GM23248 (cell line): ENCODE measurements around the gene DAB1. TPM values are rescaled to one million over a fixed set of nuclear protein-coding genes. Genes with fewer than 3 reads are reported as not detected.

ENCODE experiments used
- DNase-seq: peaks from one replicate; pipeline ENCODE4 v3.0.0-alpha.2; 2015
- H2AFZ ChIP-seq: fragments of 200-600 bp; sonication (generic); 2 replicates; pipeline ENCODE4 v1.6.1; 2016; ENCODE audit warnings: antibody characterized with exemption
- H3F3A ChIP-seq: fragments of 200-600 bp; sonication (generic); 2 replicates; pipeline ENCODE4 v1.6.1; 2016; ENCODE audit warnings: mild to moderate bottlenecking, antibody characterized with exemption, mixed run types; ENCODE audit not compliant: insufficient read depth
- H3K27ac ChIP-seq: fragments of 200-600 bp; sonication (generic); 2 replicates; pipeline ENCODE4 v1.5.1; 2016; ENCODE audit warnings: mild to moderate bottlenecking
- H3K27me3 ChIP-seq: fragments of 200-600 bp; sonication (generic); replicated peaks from 2 replicates; pipeline ENCODE4 v1.6.1; 2016; ENCODE audit warnings: mild to moderate bottlenecking; ENCODE audit not compliant: insufficient read depth
- H3K36me3 ChIP-seq: fragments of 200-600 bp; sonication (generic); 2 replicates; pipeline ENCODE4 v1.6.1; 2016; ENCODE audit warnings: low read depth, mild to moderate bottlenecking
- H3K4me1 ChIP-seq: fragments of 200-600 bp; sonication (generic); 2 replicates; pipeline ENCODE4 v1.6.1; 2016; ENCODE audit warnings: mild to moderate bottlenecking; ENCODE audit not compliant: insufficient read depth
- H3K4me2 ChIP-seq: fragments of 200-600 bp; sonication (generic); one replicate; pipeline ENCODE4 v1.6.1; 2016; ENCODE audit warnings: mild to moderate bottlenecking; ENCODE audit not compliant: unreplicated experiment
- H3K4me3 ChIP-seq: fragments of 200-600 bp; sonication (generic); 2 replicates; pipeline ENCODE4 v1.5.1; 2016; ENCODE audit warnings: mild to moderate bottlenecking
- H3K79me2 ChIP-seq: fragments of 200-600 bp; sonication (generic); 2 replicates; pipeline ENCODE4 v1.6.1; 2016; ENCODE audit warnings: mild to moderate bottlenecking; ENCODE audit not compliant: insufficient read depth
- H3K9ac ChIP-seq: fragments of 200-600 bp; sonication (generic); 2 replicates; pipeline ENCODE4 v1.6.1; 2016; ENCODE audit warnings: mild to moderate bottlenecking
- H3K9me2 ChIP-seq: fragments of 200-600 bp; sonication (generic); 2 replicates; pipeline ENCODE4 v1.6.1; 2016; ENCODE audit warnings: mixed run types, mild to moderate bottlenecking, moderate library complexity; ENCODE audit not compliant: insufficient read depth
- H3K9me3 ChIP-seq: fragments of 200-600 bp; sonication (generic); one replicate; pipeline ENCODE4 v1.6.1; 2017; ENCODE audit warnings: low read depth
- H4K20me1 ChIP-seq: fragments of 200-600 bp; sonication (generic); 2 replicates; pipeline ENCODE4 v1.6.0; 2016; ENCODE audit not compliant: insufficient read depth
- EZH2 ChIP-seq: fragments of 200-600 bp; sonication (generic); IDR thresholded peaks from 2 replicates; pipeline ENCODE4 v1.6.1; 2018; ENCODE audit warnings: antibody characterized with exemption, mild to moderate bottlenecking; ENCODE audit not compliant: insufficient read depth, poor library complexity, severe bottlenecking
- EZH2phosphoT487 ChIP-seq: fragments of 200-600 bp; sonication (generic); IDR thresholded peaks from 2 replicates; pipeline ENCODE4 v1.6.1; 2018; ENCODE audit warnings: antibody characterized with exemption, moderate library complexity, mild to moderate bottlenecking, low read depth; ENCODE audit not compliant: insufficient read depth
- WGBS, 2 experiments: methylation state at CpG; one replicate each; pipeline ENCODE4 v1.1.6; 2015 to 2017; ENCODE audit warnings: low lambda C conversion rate in 2 of 2, low coverage in 1 of 2; ENCODE audit errors: missing lambda C conversion rate in 2 of 2; 5-methylcytosine and 5-hydroxymethylcytosine counted together
- in situ Hi-C: fragments of 300-500 bp; cut with MboI; formaldehyde crosslinking; loops from 2 replicates; pipeline ENCODE4 v1.15.0; 2020
- polyA plus RNA-seq: library from polyadenylated mRNA; unstranded; fragments of >200 nt; fragmentation: Nextera tagmentation; extraction: Ambion mirVana; gene quantifications from 2 replicates; pipeline ENCODE4 v1.2.1, GENCODE V29; 2016
- total RNA-seq: library from RNA; depleted of rRNA; stranded (reverse); fragments of >200 nt; shearing (Covaris generic); gene quantifications from 2 replicates; pipeline ENCODE4 v1.2.3, GENCODE V29; 2014

The DAB1 gene
- total and polyA plus RNA-seq, 2 experiments from 2014 or later: 0.11 to 0.39 TPM

DNA sequence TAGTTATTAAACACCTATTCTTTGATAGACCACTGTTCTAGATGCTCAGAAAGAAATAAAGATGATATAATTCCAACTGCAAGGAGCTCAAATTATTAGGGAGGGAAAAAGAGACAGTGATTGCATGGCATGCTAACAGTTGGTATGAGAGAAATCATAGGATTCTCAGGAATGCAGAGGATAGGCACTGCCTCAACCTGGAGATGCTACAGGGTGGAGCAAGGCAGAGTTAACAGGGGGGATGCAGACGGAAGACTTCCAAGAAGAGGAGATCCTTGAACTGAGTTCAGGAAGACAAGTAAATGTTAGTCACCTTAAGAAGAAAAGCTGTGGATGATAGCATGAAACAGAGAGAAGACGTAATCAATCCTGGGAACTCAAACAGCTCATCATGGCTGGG lies 123.7 kb downstream of the DAB1 start:
- Histone ChIP-seq H3K9ac (no peak overlapping the region), H3K27me3 (no peaks in the 10 kb centered on the region), H3F3A (no peaks in the 10 kb centered on the region), H3K27ac (no peak overlapping the region), H3K9me2 (no peaks in the 10 kb centered on the region), H2AFZ (no peak overlapping the region), H3K9me3 (no peaks in the 10 kb centered on the region), H3K4me2 (no peak overlapping the region), H3K36me3 (no peaks in the 10 kb centered on the region), H3K4me3 (no peak overlapping the region), H4K20me1 (no peaks in the 10 kb centered on the region), H3K4me1 (no peaks in the 10 kb centered on the region), H3K79me2 (no peaks in the 10 kb centered on the region)
- WGBS, 2 experiments: 55 to 73% methylated on average over 2 of the region's 2 CpGs
- DNase-seq: no peak
- in situ Hi-C loops: no loop called here
- no peak for TF ChIP-seq EZH2phosphoT487
- no peak for TF ChIP-seq EZH2

DNA sequence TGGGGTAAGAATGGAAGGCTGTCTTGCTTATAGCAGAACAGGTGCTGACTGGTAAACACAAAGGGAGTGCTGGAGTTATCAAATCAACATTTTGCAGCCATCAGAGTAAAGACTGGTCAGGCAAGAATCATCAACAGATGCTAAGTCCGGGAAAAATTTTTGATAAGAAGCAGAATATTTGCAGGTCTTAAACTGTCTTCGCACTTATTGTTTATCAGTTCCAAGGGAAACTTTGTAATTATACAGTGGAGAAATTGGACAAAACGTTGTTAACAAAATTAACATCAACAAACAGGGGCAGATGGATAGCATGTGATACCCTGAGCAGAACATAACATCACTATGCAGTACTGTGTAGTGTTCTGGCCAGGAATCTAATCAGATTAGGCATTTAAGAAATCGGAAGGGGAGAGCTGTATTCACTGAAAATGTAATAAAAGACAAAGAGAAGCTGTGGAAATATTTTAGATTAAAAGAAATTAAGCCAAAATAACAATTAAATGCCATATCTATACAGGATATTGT lies 127.1 kb downstream of the DAB1 start:
- TF ChIP-seq EZH2phosphoT487: no peak
- no peak for TF ChIP-seq EZH2
- no peaks in the 10 kb centered on the region for H3K4me1 ChIP-seq
- H3K36me3 ChIP-seq: no peaks in the 10 kb centered on the region
- H3K9ac ChIP-seq: no peak overlapping the region
- H3K27ac ChIP-seq: no peak overlapping the region
- H3K9me2 ChIP-seq: no peaks in the 10 kb centered on the region
- H3K4me2 ChIP-seq: no peak overlapping the region
- H3F3A ChIP-seq: no peaks in the 10 kb centered on the region
- no peaks in the 10 kb centered on the region for H3K79me2 ChIP-seq
- H4K20me1 ChIP-seq: no peaks in the 10 kb centered on the region
- DNase-seq: no peak
- no peaks in the 10 kb centered on the region for H3K27me3 ChIP-seq
- 27 to 39% methylated on average over 4 of the region's 4 CpGs for WGBS, 2 experiments
- no peak overlapping the region for H2AFZ ChIP-seq
- H3K9me3 ChIP-seq: no peaks in the 10 kb centered on the region
- H3K4me3 ChIP-seq: no peak overlapping the region
- in situ Hi-C loops: no loop called here

DNA sequence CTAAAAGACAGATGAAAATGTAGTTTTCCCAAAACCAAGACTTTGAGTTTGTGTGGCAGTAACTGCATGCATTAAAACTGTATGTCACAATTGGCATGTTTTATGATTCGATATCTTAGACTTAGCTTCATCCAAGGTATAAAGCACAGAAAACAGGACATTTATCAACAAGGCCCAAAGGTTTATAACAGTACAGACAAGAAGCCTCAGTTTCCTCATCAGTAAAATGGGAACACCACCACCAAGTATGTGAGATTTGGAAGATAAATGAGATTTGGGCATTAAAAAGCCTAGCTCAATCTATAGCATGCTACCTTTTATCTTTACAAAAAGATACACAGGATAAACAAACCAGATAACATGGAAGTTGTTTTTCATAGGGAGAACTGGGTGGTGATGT lies 128.5 kb downstream of the DAB1 start:
- Histone ChIP-seq H3K4me2 (no peak overlapping the region), H3K36me3 (no peaks in the 10 kb centered on the region)
- no peak for DNase-seq

DNA sequence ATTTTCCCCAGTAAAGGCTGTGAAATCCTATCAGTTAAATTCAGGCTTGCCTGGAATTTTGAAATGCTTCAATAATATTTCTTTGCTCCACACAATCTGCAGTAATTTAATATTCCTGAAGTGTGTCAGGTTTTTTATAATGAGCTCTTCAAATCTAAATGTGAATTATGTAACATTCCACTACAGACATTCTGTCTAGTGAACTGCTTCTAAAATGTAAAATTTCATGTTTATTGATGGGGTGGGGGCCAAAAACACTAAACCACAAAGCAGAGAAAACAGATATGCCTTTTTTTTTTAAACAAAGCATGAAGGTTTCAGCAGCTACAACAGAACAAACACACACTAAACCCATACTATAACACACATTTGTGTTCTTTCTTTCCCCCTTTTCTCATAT lies 129.7 kb downstream of the DAB1 start:
- in situ Hi-C loops: no loop called here
- no peaks in the 10 kb centered on the region for H3K4me1 ChIP-seq
- H3K27ac ChIP-seq: no peak overlapping the region
- H4K20me1 ChIP-seq: no peaks in the 10 kb centered on the region
- no peak overlapping the region for H3K9ac ChIP-seq
- H3F3A ChIP-seq: no peaks in the 10 kb centered on the region
- no peaks in the 10 kb centered on the region for H3K79me2 ChIP-seq
- H3K9me2 ChIP-seq: no peaks in the 10 kb centered on the region
- no peak overlapping the region for H3K4me2 ChIP-seq
- no peak overlapping the region for H2AFZ ChIP-seq
- no peak overlapping the region for H3K4me3 ChIP-seq
- H3K36me3 ChIP-seq: no peaks in the 10 kb centered on the region
- TF ChIP-seq EZH2phosphoT487: no peak
- no peak for TF ChIP-seq EZH2
- peaks cover 5% of the 10 kb centered on the region; the same call in 1 of the 2 replicates for H3K27me3 ChIP-seq
- H3K9me3 ChIP-seq: no peaks in the 10 kb centered on the region
- DNase-seq: no peak

More for the DNA sequence above, 128.5 kb downstream of the DAB1 start:
- in situ Hi-C loops: no loop called here
- TF ChIP-seq EZH2phosphoT487: no peak
- no peak for TF ChIP-seq EZH2
- H3K9me3 ChIP-seq: no peaks in the 10 kb centered on the region
- no peak overlapping the region for H3K27ac ChIP-seq
- no peaks in the 10 kb centered on the region; the same call in 1 of the 2 replicates for H3K27me3 ChIP-seq
- H2AFZ ChIP-seq: no peak overlapping the region
- no peak overlapping the region for H3K9ac ChIP-seq
- H3K4me1 ChIP-seq: no peaks in the 10 kb centered on the region
- no peaks in the 10 kb centered on the region for H3K9me2 ChIP-seq
- H3K79me2 ChIP-seq: no peaks in the 10 kb centered on the region
- no peak overlapping the region for H3K4me3 ChIP-seq
- H3F3A ChIP-seq: no peaks in the 10 kb centered on the region
- 50 to 57% methylated on average over 1 of the region's 1 CpG for WGBS, 2 experiments
- H4K20me1 ChIP-seq: no peaks in the 10 kb centered on the region

DNA sequence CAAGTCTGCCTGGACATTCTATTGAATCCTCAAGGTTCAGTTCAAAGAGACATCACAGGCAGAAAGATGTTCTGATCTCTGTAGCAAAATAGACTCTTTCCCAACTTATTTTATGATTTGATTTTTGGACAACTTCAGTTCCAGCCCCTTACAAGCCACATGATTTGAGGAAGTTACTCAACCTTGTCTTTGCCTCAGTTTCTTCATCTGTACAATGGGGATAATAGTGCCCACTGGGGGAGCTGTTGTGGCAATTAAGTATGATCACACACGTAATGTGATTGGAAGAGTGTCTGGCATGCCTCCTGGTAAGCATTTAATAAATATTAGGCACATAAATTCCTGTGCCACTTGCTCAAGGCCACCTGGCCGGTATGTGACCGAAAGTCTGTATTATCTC lies 130.6 kb downstream of the DAB1 start:
- Histone ChIP-seq H3K9me3 (no peaks in the 10 kb centered on the region), H3K9me2 (no peaks in the 10 kb centered on the region), H3K9ac (no peak overlapping the region), H3K4me3 (no peak overlapping the region), H2AFZ (no peak overlapping the region), H3K4me2 (no peak overlapping the region), H3K27me3 (peaks cover 7% of the 10 kb centered on the region; the same call in 1 of the 2 replicates), H4K20me1 (no peaks in the 10 kb centered on the region), H3F3A (no peaks in the 10 kb centered on the region), H3K36me3 (no peaks in the 10 kb centered on the region), H3K4me1 (no peaks in the 10 kb centered on the region), H3K27ac (no peak overlapping the region), H3K79me2 (no peaks in the 10 kb centered on the region)
- 60 to 72% methylated on average over 3 of the region's 3 CpGs for WGBS, 2 experiments
- TF ChIP-seq EZH2: no peak
- TF ChIP-seq EZH2phosphoT487: no peak
- in situ Hi-C loops: no loop called here
- DNase-seq: no peak
